Pulmonary artery endothelial cell (primary cell): ENCODE results near the gene NR1D1. TPM values are rescaled to one million over a fixed set of nuclear protein-coding genes. Genes with fewer than 3 reads are reported as not detected.

Experiments
- DNase-seq: peaks from one replicate; pipeline ENCODE4 v3.0.0-alpha.2; 2011; ENCODE audit warnings: low read depth, low spot score
- total RNA-seq: library from RNA; depleted of rRNA; stranded (reverse); fragments of >200 nt; gene quantifications from 2 replicates; pipeline ENCODE4 v1.2.3, GENCODE V29; 2014

The NR1D1 gene
- total RNA-seq, 1 donor from 2014 or later = 0.73 TPM

DNA sequence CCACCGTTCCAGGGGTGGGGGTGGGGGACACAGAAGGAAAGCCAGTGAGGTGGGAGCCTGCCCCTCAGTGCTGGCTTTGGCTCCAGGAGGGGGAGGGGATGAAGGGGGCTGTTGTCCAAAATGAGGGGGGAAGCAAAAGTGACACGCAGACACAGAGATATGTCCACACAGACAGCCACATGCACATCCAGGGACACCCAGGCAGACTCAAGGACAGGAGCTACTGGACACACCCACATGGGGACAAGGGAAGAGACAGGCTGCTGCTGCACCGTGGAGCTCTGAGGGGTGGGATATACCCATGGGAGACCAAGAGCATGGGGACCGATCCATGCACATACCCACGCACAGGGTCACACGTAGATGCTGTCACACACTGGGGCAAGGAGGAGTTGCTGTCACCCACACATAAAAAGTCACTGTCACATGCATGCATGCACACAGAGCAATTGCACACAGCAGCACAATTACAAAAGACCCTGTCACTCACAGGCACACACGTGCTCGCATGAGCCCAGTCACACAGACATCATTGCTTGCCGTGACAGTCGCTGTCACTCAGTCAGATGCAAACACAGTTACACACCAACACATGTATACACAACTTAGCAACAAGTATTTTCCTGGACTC lies 36.4 kb downstream of the NR1D1 start:
- no peak for DNase-seq

DNA sequence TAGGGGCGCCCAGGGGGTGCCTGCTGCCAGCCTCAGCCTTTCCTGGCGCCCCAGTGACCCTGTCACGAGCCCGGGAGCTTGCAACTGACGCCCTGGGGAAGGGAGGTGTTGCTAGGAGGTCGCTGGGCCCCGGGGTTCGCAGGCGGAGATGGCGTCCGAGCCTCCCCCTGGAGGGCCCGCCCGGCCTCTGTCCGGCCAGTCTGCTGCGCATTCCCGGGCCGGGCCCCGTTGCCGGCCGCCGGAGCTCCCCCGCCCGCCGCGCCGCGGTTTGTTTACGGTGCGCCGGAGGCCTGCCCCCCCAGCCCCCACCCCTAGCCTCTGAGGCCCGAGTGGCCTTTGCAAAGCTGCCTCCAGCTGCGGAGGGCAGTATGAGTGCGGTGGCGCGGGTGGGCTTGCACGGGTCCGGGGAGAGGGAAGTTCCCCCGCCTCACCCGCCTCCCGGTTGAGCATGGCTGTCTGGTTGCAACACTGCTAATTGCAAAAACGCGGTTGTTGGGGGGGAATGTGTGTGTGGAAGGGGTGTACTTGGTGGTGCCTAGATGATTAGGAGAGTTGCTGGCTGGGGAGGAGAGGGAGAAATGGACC lies 37.1 kb downstream of the NR1D1 start:
- DNase-seq = no peak

DNA sequence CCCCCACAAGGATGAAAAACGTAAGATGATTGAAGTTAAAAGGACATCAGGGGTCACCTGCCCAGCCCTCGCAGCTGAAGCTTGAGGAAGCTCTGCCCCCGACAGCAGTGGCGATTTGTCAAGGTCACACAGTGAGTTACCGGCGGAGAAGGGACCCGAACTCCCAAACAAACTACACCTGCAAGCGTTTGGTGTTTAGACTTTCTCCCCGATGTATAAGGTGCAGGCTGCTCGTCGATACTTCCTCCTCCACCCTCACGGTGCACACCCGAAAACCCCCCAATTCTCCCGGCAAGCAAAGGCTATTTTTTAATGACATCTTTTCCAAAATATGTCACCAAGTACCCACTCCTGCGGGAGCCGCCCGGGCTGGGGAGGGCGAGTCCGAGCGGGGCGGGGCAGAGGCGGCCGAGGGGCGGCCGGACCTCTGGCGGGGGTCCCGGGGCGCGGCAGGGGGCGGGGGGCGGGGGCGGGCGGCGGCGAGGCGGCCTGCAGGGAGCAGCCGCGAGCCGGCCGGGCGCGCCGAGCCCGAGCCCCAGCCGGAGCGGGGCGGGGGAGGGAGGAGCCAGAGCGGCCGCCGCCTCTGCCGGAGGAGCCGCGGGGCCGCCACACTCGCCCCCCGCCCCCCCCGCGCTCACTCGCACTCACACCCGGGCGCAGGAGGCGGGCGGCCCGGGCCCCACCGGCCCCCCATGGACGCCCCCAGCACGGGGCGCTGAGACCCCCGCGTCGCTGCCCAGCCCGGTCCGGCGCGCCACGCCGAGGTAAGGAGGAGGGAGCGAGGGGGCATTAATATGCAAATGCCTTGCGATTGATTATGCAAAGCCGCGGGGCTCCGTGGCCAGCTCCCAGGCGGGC lies 37.8 kb downstream of the NR1D1 start, which contains the start of gene THRA:
THRA (plus strand) TSS at position 637 of the 858 bp plus-strand sequence. CDS start 11,524 bp downstream, outside the sequence.
- DNase-seq = no peak

DNA sequence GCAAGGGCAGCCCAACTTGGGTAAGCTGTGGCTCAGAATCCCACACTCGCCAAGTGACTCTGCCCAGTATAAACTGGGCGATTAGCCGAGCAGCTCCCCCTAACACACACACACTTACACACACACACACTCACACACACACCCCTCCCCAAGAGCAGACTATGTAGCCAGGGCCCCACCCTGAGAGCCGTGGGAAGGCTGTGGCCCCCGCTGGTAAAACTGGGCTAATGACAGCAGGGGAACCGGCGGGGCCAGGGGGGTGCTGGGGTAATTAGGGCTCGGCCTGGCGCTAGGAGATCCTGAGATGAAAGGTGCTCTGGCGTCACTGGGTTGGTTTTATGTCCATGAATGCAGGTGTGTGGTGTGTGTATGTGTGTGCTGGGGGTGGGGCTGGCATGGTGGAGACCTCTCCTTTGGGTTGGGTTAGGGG lies 38.8 kb downstream of the NR1D1 start:
- DNase-seq = no peak

DNA sequence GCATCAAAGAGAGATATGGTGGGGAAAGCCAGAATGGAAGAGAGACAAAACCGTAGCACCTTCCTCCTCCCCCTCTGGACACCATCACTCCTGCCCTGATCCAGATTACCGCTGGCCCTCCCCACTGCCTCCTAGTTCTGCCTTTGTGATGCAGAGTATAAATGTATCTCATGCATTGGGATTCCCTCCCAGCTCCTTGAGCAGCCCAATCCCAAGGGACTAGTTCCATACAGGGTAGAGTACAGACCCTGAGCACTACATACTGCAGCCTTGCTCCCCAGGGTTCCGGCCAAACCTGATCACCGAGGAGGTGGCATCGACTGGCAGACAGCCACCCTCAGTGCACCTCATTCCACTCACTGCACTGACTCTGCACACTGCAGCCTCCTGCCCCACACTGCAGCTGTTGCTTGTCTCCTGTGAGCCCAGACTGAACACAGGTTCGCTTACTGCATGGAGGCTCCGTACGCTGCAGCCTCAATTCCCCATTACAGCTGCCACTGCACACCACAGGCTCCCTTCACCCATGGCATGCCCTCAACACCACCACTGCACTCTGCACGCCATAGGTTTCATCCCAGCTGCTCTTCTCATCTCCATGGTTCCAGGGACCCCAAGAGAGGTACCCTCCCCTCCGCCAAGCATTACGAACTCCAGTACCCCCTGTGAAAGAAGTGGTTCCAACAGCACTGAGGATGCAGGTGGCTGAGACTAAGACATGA lies 39.3 kb downstream of the NR1D1 start:
- no peak for DNase-seq

DNA sequence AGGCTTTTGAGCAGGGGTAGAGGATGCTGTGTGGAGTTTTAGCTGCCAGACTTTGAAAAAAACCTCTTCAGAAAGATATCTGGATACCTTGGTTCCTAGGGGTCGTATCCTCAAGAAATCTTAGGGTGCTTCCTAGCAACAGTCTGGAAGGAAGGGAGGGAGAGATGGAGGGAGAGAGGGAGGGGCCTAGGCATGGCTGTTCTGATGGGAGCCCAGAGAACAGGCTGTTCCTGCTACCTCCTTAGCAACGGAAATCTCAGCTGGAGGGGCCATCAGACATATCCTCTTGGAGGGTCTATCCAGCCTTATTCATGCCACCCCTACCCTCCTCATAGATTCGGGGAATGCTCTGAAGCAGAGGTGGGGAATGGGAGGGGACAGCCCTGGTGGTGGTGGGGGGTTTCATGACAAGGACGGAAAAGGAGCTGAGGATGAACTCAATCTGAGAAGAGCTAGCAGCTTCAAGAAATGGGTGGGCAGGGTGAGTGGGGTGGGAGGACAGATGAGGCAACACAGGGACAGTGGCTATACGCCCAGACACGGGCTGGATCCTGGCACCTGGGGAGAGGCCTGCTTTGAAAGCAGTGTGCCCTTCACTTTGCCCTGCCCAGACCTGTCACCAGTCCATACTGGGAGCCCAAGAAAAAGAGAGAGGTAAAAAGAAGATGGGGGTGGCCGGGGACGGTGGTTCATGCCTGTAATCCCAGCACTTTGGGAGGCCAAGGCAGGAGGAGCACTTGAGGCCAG lies 40.5 kb downstream of the NR1D1 start:
- no peak for DNase-seq

DNA sequence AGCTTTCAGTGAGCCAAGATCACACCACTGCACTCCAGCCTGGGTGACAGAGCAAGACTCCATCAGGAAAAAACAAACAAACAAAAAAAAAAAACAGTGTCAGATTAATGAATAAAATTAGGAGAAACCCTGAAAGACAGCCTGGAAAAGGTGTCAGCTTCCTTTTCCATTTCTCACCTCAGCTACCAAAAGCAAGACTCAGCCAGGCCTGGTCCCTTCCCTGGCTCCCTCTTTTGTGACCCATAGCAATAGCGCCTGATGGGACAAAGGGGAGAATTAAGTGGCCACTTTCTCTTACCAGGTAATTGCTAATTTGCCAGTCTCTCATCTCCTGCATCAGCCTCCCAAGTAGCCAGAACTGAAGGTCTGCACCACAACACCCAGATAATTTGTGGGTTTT lies 41.5 kb downstream of the NR1D1 start:
- DNase-seq = no peak

DNA sequence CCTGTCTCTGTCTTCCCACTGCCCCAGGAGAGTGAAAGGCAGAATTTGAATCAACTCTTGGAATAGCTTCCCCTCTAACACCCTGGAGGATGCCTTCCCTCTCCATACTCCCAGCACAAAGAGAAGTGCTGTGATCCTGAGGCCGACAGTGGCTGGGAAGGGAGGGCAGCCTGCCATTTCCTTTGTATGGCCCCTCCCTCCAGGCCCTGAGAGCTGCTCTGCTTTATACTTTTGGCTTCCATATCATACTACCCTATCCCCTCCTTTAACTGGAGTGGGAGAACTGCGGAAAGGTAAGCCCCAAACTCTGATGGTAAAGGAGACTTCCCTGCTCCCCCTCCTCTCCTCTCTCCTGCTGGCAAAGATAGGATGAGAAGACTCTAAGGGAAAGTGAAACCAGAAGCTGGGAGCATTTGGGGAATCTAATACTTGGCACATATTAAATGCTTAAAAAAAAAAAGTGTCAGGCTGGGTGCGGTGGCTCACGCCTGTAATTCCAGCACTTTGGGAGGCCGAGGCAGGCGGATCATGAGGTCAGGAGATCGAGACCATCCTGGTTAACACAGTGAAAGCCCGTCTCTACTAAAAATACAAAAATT lies 42.1 kb downstream of the NR1D1 start:
- DNase-seq = no peak

DNA sequence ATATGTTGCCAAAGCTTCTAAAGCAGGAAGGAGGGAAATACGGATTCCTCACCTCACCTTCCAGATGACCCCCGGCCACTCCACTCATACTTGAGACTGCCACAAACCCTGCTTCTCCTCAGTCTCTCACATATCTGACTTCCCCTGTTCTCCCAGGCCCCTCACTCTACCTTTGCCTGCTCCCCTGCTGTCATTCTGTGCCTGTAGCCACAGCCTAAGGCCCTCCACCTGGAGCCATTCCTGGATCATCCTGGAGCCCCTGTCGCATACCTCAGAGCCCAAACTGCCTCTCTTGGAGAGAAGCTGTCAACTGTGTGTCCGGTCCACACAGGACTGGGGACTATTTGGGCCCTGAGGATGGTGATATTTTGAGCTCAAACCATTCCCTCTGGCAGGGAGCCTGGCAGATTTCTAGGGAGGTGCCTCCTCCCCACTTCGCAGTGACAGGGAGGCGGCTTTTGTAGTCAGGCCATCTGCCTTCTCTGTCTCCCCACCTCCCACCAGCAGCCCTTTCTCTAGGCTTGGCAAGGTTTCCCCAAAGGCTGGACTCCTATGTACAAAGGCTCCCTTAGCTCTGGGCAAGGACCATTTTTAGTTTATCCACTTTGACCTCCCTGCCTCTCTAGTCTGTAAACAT lies 43.9 kb downstream of the NR1D1 start:
- no peak for DNase-seq

Other genes starting within 250 kb of the NR1D1 start
- not detected in 2 replicates for gene IKZF3, start 236.3 kb downstream of the NR1D1 start, total RNA-seq
- gene ZPBP2, start 232.4 kb downstream of the NR1D1 start, total RNA-seq = not detected in 2 replicates
- gene GSDMB, start 182.0 kb downstream of the NR1D1 start, total RNA-seq = 2.2 and 3.1 TPM in 2 replicates
- gene ORMDL3, start 173.0 kb downstream of the NR1D1 start, total RNA-seq = 25.7 and 26.6 TPM in 2 replicates
- not detected in 2 replicates for gene LRRC3C, start 172.9 kb downstream of the NR1D1 start, total RNA-seq
- gene GSDMA, start 137.6 kb downstream of the NR1D1 start, total RNA-seq = not detected in 2 replicates
- 138 and 151 TPM in 2 replicates for gene PSMD3, start 119.8 kb downstream of the NR1D1 start, total RNA-seq
- gene CSF3, start 85.1 kb downstream of the NR1D1 start, total RNA-seq = 0.92 and 1.8 TPM in 2 replicates
- gene MED24, start 46.2 kb downstream of the NR1D1 start, total RNA-seq = 38.7 and 71.2 TPM in 2 replicates
- gene THRA, start 37.6 kb downstream of the NR1D1 start, total RNA-seq = 14.2 and 26.4 TPM in 2 replicates
- 29.9 and 43.4 TPM in 2 replicates for gene MSL1, start 21.4 kb upstream of the NR1D1 start, total RNA-seq
- gene CASC3, start 39.9 kb upstream of the NR1D1 start, total RNA-seq = 23.8 and 28.7 TPM in 2 replicates
- gene RAPGEFL1, start 76.9 kb upstream of the NR1D1 start, total RNA-seq = 0.46 and 0.99 TPM in 2 replicates
- 6.3 and 6.6 TPM in 2 replicates for gene WIPF2, start 118.7 kb upstream of the NR1D1 start, total RNA-seq
- 25.5 and 41.3 TPM in 2 replicates for gene CDC6, start 187.3 kb upstream of the NR1D1 start, total RNA-seq
- 8.7 and 9.2 TPM in 2 replicates for gene RARA, start 208.6 kb upstream of the NR1D1 start, total RNA-seq